Hindlimb muscle (tissue), 1 donor: ENCODE measurements around the gene TEX30. TPM values are rescaled to one million over a fixed set of nuclear protein-coding genes. Genes with fewer than 3 reads are reported as not detected.
A peak's percentile ranks its signal among the peaks of the same experiment; 100 is the strongest.

Experiments
- DNase-seq: peaks from one replicate; pipeline ENCODE4 v3.0.0-alpha.2; 2013
- polyA plus RNA-seq: library from polyadenylated mRNA; unstranded; fragments of 120-200 nt; gene quantifications from one replicate; pipeline ENCODE4 v1.2.1, GENCODE V29; 2013; ENCODE audit not compliant: insufficient read length

Gene TEX30
- polyA plus RNA-seq, 1 donor: 9.7 TPM

DNA sequence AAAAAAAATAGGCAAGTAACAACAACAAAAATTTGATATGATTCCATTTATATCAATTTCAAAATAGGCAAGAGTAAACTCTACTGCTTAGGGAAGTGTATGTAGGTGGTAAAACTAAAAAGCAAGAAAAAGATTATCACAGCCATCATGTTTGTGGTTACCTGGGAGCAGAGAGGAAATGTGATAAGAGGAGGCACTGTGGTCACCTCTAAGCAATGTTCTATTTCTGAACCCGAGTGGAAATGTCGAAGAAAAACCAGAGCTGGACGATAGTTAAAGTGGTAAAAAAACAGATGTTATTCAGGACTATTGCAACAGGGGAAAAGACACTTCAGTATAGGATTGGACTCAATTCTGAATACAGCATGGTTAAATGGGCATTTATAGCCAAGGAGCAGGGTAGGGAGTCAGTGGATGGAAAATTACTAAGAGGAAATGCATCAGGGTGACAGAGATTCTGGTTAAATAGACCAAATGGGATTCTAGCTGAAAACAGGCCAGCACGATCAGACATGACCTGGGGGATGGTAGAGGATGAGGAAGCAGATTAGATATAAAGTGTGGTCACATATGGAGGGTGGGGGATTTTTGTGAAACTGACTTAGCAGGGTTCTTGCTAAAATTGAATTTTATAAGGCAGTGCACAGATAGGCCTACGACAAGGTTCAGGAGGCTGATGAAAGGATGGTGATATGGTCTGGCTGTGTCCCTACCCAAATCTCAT lies 6.0 kb upstream of the TEX30 start:
- DNase-seq: no peak

DNA sequence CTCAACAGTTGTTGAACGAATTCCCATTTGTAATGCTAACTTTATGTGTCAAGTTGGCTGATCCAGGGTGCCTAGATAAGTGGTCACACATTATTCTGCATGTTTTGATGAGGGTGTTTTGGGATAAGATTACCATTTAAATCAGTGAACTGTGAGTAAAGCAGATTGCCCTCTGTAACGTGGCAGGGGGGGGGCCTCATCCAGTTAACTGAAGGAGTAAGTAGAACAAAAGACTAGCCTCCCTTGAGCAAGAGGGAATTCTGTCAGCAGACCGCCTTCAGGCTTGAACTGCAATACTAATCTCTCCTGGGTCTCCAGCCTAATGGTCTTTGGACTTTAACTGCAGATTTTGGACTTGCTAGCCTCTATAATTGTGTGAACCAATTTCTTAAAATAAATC lies 4.2 kb upstream of the TEX30 start:
- DNase-seq: no peak

DNA sequence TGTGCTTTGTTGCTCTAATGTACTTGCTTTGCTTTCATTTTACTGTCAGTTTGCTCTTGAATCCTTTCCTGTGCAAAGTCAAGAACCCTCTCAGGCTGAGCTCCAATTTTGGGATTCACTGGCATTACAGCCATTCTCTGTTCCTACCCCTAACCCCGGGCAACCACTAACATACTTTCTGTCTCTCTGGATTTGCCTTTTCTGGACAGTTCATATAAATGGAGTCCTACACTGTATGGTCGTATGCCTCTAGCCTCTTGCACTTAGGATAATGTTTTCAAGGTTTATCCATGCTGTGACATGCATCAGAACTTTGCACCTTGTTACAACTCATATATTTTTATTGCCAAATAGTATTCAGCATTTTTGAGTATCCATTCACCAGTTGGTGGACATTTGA lies 2.7 kb upstream of the TEX30 start:
- no peak for DNase-seq

DNA sequence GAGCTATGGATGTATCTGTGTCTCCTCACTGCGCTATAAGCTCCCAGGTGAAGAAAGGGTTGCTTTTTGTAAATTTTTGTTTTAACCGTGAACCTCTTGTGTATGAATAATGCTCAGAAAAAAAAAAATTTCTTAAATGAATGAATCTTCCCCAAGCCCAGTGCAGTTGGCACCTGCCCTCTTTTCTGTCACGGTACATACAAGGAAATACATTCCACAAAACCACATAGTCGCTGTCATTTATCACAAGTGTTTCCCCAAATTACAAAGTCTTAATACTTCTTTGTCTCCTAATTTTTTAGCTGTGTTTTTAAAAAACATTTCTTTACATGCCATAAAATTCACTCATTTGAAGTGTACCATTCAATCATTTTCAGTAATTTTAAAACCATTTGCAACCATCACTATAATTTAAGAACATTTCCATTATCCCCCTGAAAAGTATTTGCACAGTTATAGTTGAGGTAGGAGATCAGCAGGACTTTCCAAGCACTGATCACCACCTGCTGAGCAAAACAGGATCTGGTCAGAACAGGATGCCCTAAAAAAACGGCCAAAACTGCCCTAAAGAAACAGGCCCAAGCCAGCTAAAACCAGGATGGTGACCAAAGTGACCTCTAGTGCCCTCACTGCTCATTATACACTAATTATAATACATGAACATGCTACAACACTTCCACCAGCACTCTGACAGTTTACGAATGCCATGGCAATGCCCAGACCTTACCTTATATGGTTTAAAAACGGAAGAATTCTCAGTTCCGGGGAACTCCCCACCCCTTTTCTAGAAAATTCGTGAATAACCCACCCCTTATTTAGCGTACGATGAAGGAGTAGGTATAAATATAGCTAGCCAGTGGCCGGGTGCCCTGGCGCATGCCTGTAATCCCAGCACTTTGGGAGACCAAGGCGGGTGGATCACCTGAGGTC lies 1.3 kb upstream of the TEX30 start:
- no peak for DNase-seq

DNA sequence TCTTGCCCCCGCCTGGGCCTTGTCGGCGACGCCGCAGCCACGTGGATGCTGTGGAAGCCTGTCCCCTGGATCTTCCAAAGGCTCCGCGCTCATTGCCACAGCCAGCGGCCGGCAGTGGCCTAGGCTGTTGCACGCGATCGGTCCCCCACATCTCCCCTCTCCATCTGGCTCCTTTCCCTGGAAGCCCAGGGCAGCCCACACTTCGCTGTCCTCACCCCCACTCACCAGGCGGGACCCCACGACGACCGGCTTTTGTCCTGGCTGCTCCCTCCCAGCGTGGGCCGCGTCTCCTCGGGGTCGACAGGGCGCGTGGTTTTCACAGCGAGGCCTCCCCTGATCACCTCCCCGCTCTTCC lies 605 bp upstream of the TEX30 start:
- DNase-seq: no peak

DNA sequence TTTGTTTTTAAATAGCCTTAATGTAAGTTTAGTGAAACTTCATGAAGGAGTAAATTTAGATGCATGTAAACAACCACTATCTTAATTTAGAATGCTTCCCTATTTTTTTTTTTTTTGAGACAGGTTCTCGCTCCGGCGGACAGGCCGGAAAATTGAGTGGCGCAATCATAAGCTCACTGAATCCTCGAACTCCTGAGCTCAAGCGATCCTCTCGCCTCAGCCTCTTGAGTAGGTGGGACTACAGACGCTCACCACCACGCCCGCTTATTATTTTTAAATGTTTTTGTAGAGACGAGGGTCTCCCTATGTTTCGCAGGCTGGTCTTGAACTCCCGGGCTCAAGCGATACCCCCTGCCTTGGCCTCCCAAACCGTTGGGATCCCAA lies 1.6 kb downstream of the TEX30 start:
- no peak for DNase-seq

- no peak for DNase-seq
Measured at GRCh38 chr13:102771298-102772041, 2.1 kb downstream of the TEX30 start.

DNA sequence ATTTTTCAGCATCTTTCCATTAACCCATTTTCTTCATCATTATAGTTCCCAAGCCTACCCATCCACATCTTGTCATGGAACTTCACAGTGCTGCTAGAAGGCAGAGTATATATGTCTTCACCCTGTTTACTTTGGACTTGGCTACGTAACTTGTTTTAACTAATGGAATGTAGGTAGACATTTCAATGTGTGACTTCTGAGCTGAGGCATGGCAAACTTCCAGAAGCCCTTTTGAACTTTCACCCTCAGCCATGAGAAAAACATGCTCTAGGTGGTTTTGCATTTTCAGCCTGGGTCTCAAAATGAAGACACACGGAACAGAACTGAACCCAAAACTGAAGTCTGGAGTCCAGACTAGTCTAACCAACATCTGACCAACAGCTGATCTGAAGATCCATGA lies 3.2 kb downstream of the TEX30 start:
- DNase-seq: no peak

DNA sequence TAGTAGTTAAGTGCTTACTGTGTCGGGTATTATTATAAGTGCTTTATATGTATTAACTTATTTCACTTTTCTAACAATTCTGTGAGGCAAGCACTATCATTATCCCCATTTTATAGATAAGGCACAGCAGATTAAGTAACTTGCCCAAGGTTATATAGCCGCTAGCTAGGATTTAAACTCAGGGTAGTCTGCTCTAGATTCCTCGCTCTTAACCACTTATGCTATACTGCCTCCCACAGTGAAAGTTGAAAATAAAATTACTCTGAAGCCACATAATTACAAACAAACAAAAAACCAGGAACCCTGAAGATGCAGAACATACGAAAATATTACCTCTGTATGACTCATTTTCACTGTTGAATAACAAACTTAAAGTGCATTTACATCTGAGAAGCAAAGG lies 3.9 kb downstream of the TEX30 start:
- DNase-seq: no peak

DNA sequence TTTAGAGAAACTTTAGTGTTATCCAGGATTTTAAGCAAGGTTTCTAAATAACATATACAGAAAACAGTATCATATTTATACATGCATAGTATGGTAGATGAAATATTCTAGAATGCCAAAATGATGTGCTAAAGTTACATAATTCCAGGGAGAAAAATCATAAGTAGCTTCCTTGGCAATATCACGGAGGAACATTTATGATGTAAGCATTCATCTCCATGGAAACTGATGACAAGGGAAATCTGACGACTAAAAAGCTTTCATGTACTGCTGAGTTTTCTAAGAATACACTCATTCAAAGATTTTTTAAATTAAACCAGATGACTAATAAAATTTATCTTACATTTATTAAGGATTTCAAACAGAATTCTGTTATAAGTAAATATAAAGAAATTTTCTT lies 4.7 kb downstream of the TEX30 start:
- no peak for DNase-seq

- no peak for DNase-seq
Measured at GRCh38 chr13:102763741-102764140, 9.8 kb downstream of the TEX30 start.

DNA sequence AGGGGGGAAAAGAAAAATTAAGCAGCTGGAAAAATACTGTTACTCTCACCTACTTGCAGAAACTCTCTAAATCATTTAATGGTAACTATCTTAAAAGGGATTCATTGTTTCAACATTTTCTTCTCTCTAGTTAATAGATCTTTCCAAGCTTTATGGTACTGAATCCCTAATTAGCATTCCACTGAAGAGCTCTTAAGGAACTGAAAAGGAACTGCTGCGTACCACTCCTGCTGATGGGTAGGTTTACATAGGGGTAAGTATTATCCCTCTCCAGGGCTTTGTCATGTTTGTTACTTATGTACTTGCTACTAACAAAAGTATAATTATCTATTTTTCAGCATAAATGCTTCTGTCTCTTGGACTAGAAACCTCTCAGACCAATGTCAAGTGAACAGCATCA lies 12.5 kb downstream of the TEX30 start:
- DNase-seq: no peak

DNA sequence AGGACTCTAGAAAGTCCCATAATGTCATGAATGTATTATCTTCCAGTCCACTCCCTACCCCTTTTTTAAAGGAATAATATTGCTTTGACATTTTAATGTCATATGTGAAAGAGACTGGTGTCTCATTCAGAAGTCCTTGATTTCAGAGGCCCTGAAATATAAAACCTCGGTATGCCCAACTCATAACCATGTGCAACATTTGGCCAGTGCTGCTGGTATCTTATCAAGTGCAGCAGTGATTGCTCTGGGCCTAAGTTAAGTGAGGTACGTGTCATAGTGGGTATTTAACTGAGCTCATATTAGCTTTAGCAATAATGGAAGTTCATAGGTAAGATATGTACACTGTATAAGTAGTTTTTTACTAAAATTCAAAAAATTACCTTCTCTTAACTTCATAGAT lies 14.7 kb downstream of the TEX30 start:
- DNase-seq: no peak

- DNase-seq: no peak
Measured at GRCh38 chr13:102757006-102757405, 16.6 kb downstream of the TEX30 start.

GRCh38 chr13:102751886-102752285 lies 21.7 kb downstream of the TEX30 start:
- no peak for DNase-seq

GRCh38 chr13:102742506-102742905 lies 31.1 kb downstream of the TEX30 start:
- DNase-seq: no peak

- DNase-seq: no peak
Measured at GRCh38 chr13:102742101-102742500, 31.5 kb downstream of the TEX30 start.

- no peak for DNase-seq
Measured at GRCh38 chr13:102729560-102730270, 43.9 kb downstream of the TEX30 start.

GRCh38 chr13:102726430-102726829 lies 47.2 kb downstream of the TEX30 start:
- no peak for DNase-seq

DNA sequence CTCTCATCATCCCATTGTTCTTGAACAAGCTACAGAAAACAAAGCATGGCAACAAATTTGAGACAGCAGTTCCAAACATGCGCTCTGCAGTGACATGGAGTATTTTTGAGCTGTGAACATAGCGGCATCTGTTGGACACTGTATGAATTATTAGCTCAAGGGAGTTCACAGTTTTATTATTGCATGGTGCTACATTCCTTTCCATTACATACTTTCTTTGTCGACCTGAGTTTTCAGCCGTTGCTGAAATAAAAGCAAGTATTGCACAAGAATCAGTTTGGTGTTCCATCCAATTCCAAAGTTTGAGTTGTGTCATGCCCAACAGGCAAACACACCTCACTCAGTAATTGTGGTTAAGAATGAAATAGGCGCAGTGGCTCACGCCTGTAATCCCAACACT lies 48.7 kb downstream of the TEX30 start:
- DNase-seq: peak; percentile 33

- DNase-seq: no peak
Measured at GRCh38 chr13:102721800-102722231, 51.8 kb downstream of the TEX30 start.

- DNase-seq: no peak
Measured at GRCh38 chr13:102718746-102719145, 54.8 kb downstream of the TEX30 start.
